Endothelial cell of umbilical vein (primary cell): Measurements from ENCODE around the gene INPP5A.

Experiments
- EZH2 ChIP-seq: IDR thresholded peaks from 2 replicates; pipeline ENCODE4 v1.6.1; 2012; ENCODE audit warnings: borderline replicate concordance, low read depth, mild to moderate bottlenecking, moderate library complexity, low read length, inconsistent platforms; ENCODE audit not compliant: severe bottlenecking
- FOS ChIP-seq: IDR thresholded peaks from 2 replicates; pipeline ENCODE4 v1.6.1; 2011; ENCODE audit warnings: mild to moderate bottlenecking, low read length, moderate library complexity, borderline replicate concordance; ENCODE audit not compliant: insufficient read depth
- GATA2 ChIP-seq: IDR thresholded peaks from 2 replicates; pipeline ENCODE4 v1.7.0; 2011; ENCODE audit warnings: low read depth, mild to moderate bottlenecking, moderate library complexity, mixed read lengths, low read length; ENCODE audit not compliant: insufficient read length, insufficient read depth
- JUN ChIP-seq: IDR thresholded peaks from 2 replicates; pipeline ENCODE4 v1.6.1; 2011; ENCODE audit warnings: borderline replicate concordance, low read depth; ENCODE audit not compliant: insufficient read length, insufficient read depth
- MYC ChIP-seq: IDR thresholded peaks from one replicate; pipeline ENCODE4 v1.6.1; 2011; ENCODE audit warnings: mild to moderate bottlenecking, low read depth, low read length
- POLR2A ChIP-seq: IDR thresholded peaks from 2 replicates; pipeline ENCODE4 v1.6.1; 2012; ENCODE audit warnings: low read depth, mild to moderate bottlenecking, control low read depth, low read length
- POLR2AphosphoS5 ChIP-seq: IDR thresholded peaks from 2 replicates; pipeline ENCODE4 v1.6.1; 2012; ENCODE audit warnings: low read depth, mild to moderate bottlenecking, control low read depth, low read length, moderate library complexity; ENCODE audit not compliant: insufficient read depth
- TF ChIP-seq, protein P1 (sequence below), 2 donors: IDR thresholded peaks; 1 replicate in 1 of 2; 2 replicates in 1 of 2; pipeline ENCODE4 v1.5.1; 2011; ENCODE audit warnings: low read length in 2 of 2, mild to moderate bottlenecking in 2 of 2, moderate library complexity in 2 of 2, control low read depth in 1 of 2, inconsistent platforms in 1 of 2, low read depth in 1 of 2; ENCODE audit not compliant: insufficient read depth in 1 of 2; ENCODE audit errors: extremely low read depth in 1 of 2
- TF ChIP-seq, protein P2 (sequence below): IDR thresholded peaks from 2 replicates; pipeline ENCODE4 v1.6.1; 2011; ENCODE audit not compliant: insufficient read depth, insufficient read length

GRCh38 chr10:132716691-132717490 lies 179.3 kb downstream of the INPP5A start:
- no peak for TF ChIP-seq MYC
- TF ChIP-seq, protein P1, sequence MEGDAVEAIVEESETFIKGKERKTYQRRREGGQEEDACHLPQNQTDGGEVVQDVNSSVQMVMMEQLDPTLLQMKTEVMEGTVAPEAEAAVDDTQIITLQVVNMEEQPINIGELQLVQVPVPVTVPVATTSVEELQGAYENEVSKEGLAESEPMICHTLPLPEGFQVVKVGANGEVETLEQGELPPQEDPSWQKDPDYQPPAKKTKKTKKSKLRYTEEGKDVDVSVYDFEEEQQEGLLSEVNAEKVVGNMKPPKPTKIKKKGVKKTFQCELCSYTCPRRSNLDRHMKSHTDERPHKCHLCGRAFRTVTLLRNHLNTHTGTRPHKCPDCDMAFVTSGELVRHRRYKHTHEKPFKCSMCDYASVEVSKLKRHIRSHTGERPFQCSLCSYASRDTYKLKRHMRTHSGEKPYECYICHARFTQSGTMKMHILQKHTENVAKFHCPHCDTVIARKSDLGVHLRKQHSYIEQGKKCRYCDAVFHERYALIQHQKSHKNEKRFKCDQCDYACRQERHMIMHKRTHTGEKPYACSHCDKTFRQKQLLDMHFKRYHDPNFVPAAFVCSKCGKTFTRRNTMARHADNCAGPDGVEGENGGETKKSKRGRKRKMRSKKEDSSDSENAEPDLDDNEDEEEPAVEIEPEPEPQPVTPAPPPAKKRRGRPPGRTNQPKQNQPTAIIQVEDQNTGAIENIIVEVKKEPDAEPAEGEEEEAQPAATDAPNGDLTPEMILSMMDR (IDR thresholded peaks at IDR 0.05; ENCODE audit: extremely low read depth in 1 of 2, insufficient read depth in 1 of 2, low read depth in 1 of 2, low read length in 2 of 2): no peak
- no peak for TF ChIP-seq POLR2A
- TF ChIP-seq POLR2AphosphoS5: no peak
- TF ChIP-seq, protein P2, sequence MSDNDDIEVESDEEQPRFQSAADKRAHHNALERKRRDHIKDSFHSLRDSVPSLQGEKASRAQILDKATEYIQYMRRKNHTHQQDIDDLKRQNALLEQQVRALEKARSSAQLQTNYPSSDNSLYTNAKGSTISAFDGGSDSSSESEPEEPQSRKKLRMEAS: no peak
- no peak for TF ChIP-seq EZH2
- TF ChIP-seq JUN: no peak
- no peak for TF ChIP-seq FOS
- TF ChIP-seq GATA2: no peak
